Measurements from ENCODE around the gene GAP43. TPM values are rescaled to one million over a fixed set of nuclear protein-coding genes. Genes with fewer than 3 reads are reported as not detected.

The GAP43 gene
- polyA plus RNA-seq, 2 donors = 0.08 TPM

DNA sequence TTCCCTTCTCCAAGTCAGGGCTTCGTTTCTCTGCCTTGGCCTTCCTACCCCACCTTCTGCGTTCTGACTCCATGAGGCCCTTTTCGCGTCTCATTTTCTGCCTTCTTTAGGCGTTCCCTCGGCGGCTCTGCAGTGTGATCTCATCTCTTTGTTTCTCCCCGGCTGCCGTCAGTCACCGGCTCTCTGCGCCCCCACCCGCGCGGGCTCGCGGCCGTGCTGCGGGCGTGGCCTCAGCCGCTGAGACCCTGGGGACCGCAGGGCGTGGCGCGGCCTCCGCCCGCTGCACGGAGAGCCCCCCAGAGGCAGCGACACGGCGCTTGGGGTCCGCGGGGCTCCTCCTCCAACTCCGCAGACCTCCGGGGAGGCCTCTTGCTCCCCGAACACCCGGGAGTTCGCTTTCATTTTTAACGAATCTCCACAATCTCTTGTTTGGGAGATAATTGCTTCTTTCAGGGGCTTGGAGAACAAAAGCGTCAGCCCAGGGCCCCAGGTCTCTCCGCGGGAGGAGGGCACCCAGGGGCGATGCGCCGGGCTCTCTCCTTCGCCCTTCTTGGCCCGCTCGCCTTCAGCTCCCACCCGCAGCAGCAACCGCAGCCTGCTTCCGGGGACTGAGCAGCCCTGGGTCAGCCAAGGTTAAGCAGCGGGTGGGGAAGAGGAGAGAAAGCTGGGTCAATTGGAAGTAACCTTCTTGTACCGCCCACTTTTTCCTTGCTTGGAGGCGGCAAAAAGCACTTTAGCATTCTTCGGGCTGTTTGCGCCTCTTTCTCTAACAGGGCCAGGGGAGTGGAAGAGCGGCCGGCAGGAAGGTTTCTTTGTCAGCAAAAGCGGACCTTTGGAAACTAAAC is 35.2 kb downstream of the GAP43 start:
- peak overlapping the region; percentile 63 to 72 for H3K4me3 ChIP-seq (ENCODE audit: low read depth in 1 of 2, low read length in 2 of 2)
- WGBS, 2 donors = 1% methylated on average over 58 of the region's 58 CpGs
- peak overlapping the region; percentile 88 for H3K27ac ChIP-seq (ENCODE audit: low read depth in 2 of 2, low read length in 1 of 2)
- no peaks in the 10 kb centered on the region for H3K4me1 ChIP-seq (ENCODE audit: control insufficient read depth in 2 of 2, insufficient read depth in 2 of 2, low read length in 1 of 2)
- H3K27me3 ChIP-seq (ENCODE audit: control insufficient read depth in 1 of 2, insufficient read depth in 2 of 2, low read length in 2 of 2) = no peaks in the 10 kb centered on the region
- no peaks in the 10 kb centered on the region for H3K36me3 ChIP-seq (ENCODE audit: control insufficient read depth in 2 of 2, insufficient read depth in 2 of 2, low read length in 1 of 2)
- no peaks in the 10 kb centered on the region for H3K9me3 ChIP-seq (ENCODE audit: control insufficient read depth in 2 of 2, insufficient read depth in 1 of 2, low read depth in 1 of 2, low read length in 1 of 2)

DNA sequence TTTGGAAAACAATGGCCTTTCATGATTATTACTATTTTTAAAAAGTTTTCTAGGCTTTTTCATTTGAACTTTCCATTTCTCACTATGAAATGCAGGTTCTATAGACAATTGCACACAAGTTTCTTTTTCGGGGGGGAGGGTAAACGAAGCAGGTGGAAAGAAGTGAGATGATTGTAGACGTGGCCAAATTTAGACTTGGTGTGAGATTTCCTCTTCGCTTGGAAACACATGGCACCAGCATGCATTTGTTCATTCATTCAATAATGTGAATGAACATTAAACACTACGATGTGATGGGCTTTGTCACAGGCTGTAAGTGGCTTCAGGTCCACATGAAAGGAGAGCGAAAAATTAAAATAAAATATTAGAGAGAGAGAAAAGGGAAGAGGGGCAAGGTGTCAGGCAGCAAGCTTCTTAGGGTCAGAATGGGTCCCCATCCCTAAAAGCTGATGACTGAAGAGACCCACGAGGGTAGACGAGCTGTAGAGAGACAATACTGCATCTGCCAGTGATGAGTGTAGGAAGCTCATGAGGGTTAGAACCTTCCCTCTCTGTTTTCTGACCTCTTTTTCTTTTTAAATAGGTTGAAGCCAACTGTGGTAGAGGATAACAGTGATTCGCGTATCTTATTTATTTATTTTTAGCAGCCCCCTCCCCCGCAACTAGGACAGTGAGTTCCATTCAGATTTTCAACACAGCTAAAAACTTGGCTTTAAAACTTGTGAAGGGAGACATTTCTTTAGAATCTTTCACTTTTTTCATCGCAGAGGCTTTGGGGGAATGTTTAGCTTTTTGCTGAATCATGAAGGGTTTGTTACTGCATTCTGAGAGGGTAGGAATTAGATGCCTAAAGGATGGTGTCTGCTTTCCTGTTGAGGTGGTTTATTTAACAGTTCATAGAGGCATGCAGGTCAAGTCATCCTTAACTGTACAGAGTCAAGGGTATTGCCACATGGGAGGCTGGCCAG is 36.2 kb downstream of the GAP43 start:
- H3K27me3 ChIP-seq (ENCODE audit: control insufficient read depth in 1 of 2, insufficient read depth in 2 of 2, low read length in 2 of 2) = no peaks in the 10 kb centered on the region
- H3K4me3 ChIP-seq (ENCODE audit: low read depth in 1 of 2, low read length in 2 of 2) = peak overlapping the region in 1 of 2 donors; percentile 72
- WGBS, 2 donors = 62 to 64% methylated on average over 12 of the region's 12 CpGs

GRCh38 chr3:115660646-115661337 is 37.5 kb downstream of the GAP43 start:
- H3K27ac ChIP-seq (ENCODE audit: low read depth in 2 of 2, low read length in 1 of 2) = no peak overlapping the region

More for the DNA sequence above, 36.2 kb downstream of the GAP43 start:
- Histone ChIP-seq H3K4me1 (ENCODE audit: control insufficient read depth in 2 of 2, insufficient read depth in 2 of 2, low read length in 1 of 2) (no peaks in the 10 kb centered on the region), H3K9me3 (ENCODE audit: control insufficient read depth in 2 of 2, insufficient read depth in 1 of 2, low read depth in 1 of 2, low read length in 1 of 2) (no peaks in the 10 kb centered on the region), H3K27ac (ENCODE audit: low read depth in 2 of 2, low read length in 1 of 2) (peak overlapping the region; percentile 88), H3K36me3 (ENCODE audit: control insufficient read depth in 2 of 2, insufficient read depth in 2 of 2, low read length in 1 of 2) (no peaks in the 10 kb centered on the region)

DNA sequence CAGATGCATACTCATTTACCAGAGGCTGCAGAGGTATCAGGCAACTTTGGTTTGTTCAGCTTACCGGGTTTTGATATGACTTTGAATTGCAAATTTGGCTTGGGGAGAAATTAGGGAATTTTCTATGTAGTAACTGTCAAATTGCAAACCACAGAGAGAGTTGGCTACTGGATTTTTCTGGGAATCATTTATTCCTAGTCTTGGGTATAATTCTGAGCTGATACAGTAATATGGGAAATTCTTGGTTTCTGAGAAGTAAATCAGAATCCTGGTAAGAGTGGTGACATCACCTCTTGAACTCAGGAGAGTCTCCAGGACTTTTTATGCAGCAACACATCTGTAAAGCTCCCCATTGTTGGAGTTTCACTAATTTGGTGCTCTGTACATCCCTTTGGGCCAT is 39.0 kb downstream of the GAP43 start:
- Histone ChIP-seq H3K27ac (ENCODE audit: low read depth in 2 of 2, low read length in 1 of 2) (no peak overlapping the region), H3K27me3 (ENCODE audit: control insufficient read depth in 1 of 2, insufficient read depth in 2 of 2, low read length in 2 of 2) (no peaks in the 10 kb centered on the region), H3K4me1 (ENCODE audit: control insufficient read depth in 2 of 2, insufficient read depth in 2 of 2, low read length in 1 of 2) (no peaks in the 10 kb centered on the region), H3K4me3 (ENCODE audit: low read depth in 1 of 2, low read length in 2 of 2) (no peak overlapping the region), H3K36me3 (ENCODE audit: control insufficient read depth in 2 of 2, insufficient read depth in 2 of 2, low read length in 1 of 2) (no peaks in the 10 kb centered on the region), H3K9me3 (ENCODE audit: control insufficient read depth in 2 of 2, insufficient read depth in 1 of 2, low read depth in 1 of 2, low read length in 1 of 2) (no peaks in the 10 kb centered on the region)
- WGBS, 2 donors = 65 to 75% methylated on average over 1 of the region's 1 CpG

More at GRCh38 chr3:115660646-115661337, 37.5 kb downstream of the GAP43 start:
- H3K9me3 ChIP-seq (ENCODE audit: control insufficient read depth in 2 of 2, insufficient read depth in 1 of 2, low read depth in 1 of 2, low read length in 1 of 2) = no peaks in the 10 kb centered on the region
- no peaks in the 10 kb centered on the region for H3K4me1 ChIP-seq (ENCODE audit: control insufficient read depth in 2 of 2, insufficient read depth in 2 of 2, low read length in 1 of 2)
- H3K4me3 ChIP-seq (ENCODE audit: low read depth in 1 of 2, low read length in 2 of 2) = no peak overlapping the region
- no peaks in the 10 kb centered on the region for H3K36me3 ChIP-seq (ENCODE audit: control insufficient read depth in 2 of 2, insufficient read depth in 2 of 2, low read length in 1 of 2)
- 61 to 65% methylated on average over 5 of the region's 5 CpGs for WGBS, 2 donors
- H3K27me3 ChIP-seq (ENCODE audit: control insufficient read depth in 1 of 2, insufficient read depth in 2 of 2, low read length in 2 of 2) = no peaks in the 10 kb centered on the region

DNA sequence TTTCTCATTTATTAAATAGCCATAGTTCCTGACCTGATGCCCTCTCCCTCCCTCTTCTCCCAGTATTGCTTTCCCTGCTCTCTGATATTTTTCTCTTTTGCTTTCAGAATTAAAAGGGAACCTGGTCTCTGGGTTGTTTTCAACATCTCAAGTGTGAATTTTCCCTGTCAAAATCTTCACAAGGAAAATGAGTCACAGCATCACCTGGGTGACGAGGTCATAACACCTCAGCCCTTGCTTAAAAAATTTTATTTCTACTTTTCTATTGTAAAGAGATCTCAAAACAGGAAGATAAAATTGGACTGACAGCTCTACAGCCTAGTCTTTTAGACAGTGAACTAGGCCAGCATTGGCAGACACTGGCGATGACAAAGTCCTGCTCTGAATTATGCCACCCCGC is 40.1 kb downstream of the GAP43 start:
- WGBS, 2 donors = 78 to 80% methylated on average over 3 of the region's 3 CpGs
- no peaks in the 10 kb centered on the region for H3K36me3 ChIP-seq (ENCODE audit: control insufficient read depth in 2 of 2, insufficient read depth in 2 of 2, low read length in 1 of 2)
- no peaks in the 10 kb centered on the region for H3K4me1 ChIP-seq (ENCODE audit: control insufficient read depth in 2 of 2, insufficient read depth in 2 of 2, low read length in 1 of 2)

GRCh38 chr3:115666081-115666480 is 42.8 kb downstream of the GAP43 start:
- H3K27ac ChIP-seq (ENCODE audit: low read depth in 2 of 2, low read length in 1 of 2) = no peak overlapping the region
- H3K36me3 ChIP-seq (ENCODE audit: control insufficient read depth in 2 of 2, insufficient read depth in 2 of 2, low read length in 1 of 2) = no peaks in the 10 kb centered on the region
- no peaks in the 10 kb centered on the region for H3K4me1 ChIP-seq (ENCODE audit: control insufficient read depth in 2 of 2, insufficient read depth in 2 of 2, low read length in 1 of 2)
- no peak overlapping the region for H3K4me3 ChIP-seq (ENCODE audit: low read depth in 1 of 2, low read length in 2 of 2)
- 65 to 82% methylated on average over 2 of the region's 2 CpGs for WGBS, 2 donors
- H3K27me3 ChIP-seq (ENCODE audit: control insufficient read depth in 1 of 2, insufficient read depth in 2 of 2, low read length in 2 of 2) = no peaks in the 10 kb centered on the region
- H3K9me3 ChIP-seq (ENCODE audit: control insufficient read depth in 2 of 2, insufficient read depth in 1 of 2, low read depth in 1 of 2, low read length in 1 of 2) = no peaks in the 10 kb centered on the region

More for the DNA sequence above, 40.1 kb downstream of the GAP43 start:
- H3K27me3 ChIP-seq (ENCODE audit: control insufficient read depth in 1 of 2, insufficient read depth in 2 of 2, low read length in 2 of 2) = no peaks in the 10 kb centered on the region
- H3K9me3 ChIP-seq (ENCODE audit: control insufficient read depth in 2 of 2, insufficient read depth in 1 of 2, low read depth in 1 of 2, low read length in 1 of 2) = no peaks in the 10 kb centered on the region
- H3K4me3 ChIP-seq (ENCODE audit: low read depth in 1 of 2, low read length in 2 of 2) = no peak overlapping the region
- no peak overlapping the region for H3K27ac ChIP-seq (ENCODE audit: low read depth in 2 of 2, low read length in 1 of 2)

DNA sequence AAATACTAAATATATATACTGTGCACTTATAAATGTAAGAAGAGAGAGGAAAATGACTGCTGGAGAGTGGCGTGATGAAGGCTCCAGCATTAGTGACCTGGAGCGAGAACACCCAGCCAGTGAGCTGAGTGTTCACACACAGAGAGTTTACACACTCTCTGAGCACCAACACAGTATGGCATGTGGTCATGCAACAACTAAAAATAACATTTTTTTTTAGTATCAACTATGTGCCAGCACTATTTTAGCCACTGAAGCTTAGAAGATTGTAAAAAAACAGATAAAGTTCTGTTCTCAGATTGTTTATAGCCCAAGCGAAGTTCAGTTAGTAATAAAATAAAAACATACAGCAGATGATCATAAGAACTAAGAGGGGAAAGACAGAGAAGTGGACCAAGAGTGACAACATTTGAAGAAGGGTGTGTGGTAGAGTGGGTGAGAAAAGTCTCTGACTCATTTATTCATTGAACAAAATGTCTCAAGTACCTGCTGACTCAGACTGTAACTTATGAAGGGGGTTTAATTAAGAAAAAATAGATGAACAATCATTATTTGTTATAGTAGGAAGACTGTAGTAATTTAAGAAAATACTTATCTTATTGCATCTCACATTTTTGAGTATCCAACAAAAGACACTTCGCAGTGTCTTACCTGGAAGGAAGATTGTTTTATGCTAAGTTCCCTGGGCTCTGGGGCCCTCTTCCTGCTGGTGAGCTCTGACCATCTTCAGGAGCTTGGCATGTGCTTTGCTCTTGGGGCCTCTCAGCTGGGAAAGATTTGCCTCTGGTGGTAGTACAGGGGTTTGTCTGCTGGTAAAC is 43.8 kb downstream of the GAP43 start:
- no peaks in the 10 kb centered on the region for H3K27me3 ChIP-seq (ENCODE audit: control insufficient read depth in 1 of 2, insufficient read depth in 2 of 2, low read length in 2 of 2)
- H3K36me3 ChIP-seq (ENCODE audit: control insufficient read depth in 2 of 2, insufficient read depth in 2 of 2, low read length in 1 of 2) = no peaks in the 10 kb centered on the region
- no peaks in the 10 kb centered on the region for H3K9me3 ChIP-seq (ENCODE audit: control insufficient read depth in 2 of 2, insufficient read depth in 1 of 2, low read depth in 1 of 2, low read length in 1 of 2)
- no peaks in the 10 kb centered on the region for H3K4me1 ChIP-seq (ENCODE audit: control insufficient read depth in 2 of 2, insufficient read depth in 2 of 2, low read length in 1 of 2)
- H3K27ac ChIP-seq (ENCODE audit: low read depth in 2 of 2, low read length in 1 of 2) = no peak overlapping the region
- whole genome bisulfite sequencing, 2 donors = 81 to 83% methylated on average over 4 of the region's 4 CpGs
- H3K4me3 ChIP-seq (ENCODE audit: low read depth in 1 of 2, low read length in 2 of 2) = no peak overlapping the region

DNA sequence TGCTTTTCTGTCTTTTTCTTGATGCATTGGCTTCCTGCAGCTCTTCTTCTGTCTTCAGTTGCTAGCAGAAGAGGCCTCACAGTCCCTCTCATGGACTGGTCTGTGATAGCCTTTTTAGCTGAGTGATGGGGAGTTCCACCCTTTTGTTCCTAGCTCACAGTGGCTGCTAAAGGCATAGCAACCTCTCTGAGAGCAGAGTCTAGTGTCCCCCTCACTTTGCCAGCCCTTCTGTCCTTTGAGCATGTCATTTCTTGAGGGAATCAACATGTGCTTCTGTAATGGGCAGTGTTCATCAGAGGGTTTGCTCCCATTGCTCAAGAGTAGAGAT is 44.4 kb downstream of the GAP43 start:
- Histone ChIP-seq H3K9me3 (ENCODE audit: control insufficient read depth in 2 of 2, insufficient read depth in 1 of 2, low read depth in 1 of 2, low read length in 1 of 2) (no peaks in the 10 kb centered on the region), H3K4me3 (ENCODE audit: low read depth in 1 of 2, low read length in 2 of 2) (no peak overlapping the region), H3K4me1 (ENCODE audit: control insufficient read depth in 2 of 2, insufficient read depth in 2 of 2, low read length in 1 of 2) (no peaks in the 10 kb centered on the region), H3K27ac (ENCODE audit: low read depth in 2 of 2, low read length in 1 of 2) (no peak overlapping the region), H3K27me3 (ENCODE audit: control insufficient read depth in 1 of 2, insufficient read depth in 2 of 2, low read length in 2 of 2) (no peaks in the 10 kb centered on the region), H3K36me3 (ENCODE audit: control insufficient read depth in 2 of 2, insufficient read depth in 2 of 2, low read length in 1 of 2) (no peaks in the 10 kb centered on the region)

- no peak overlapping the region for H3K27ac ChIP-seq (ENCODE audit: low read depth in 2 of 2, low read length in 1 of 2)
- no peaks in the 10 kb centered on the region for H3K36me3 ChIP-seq (ENCODE audit: control insufficient read depth in 2 of 2, insufficient read depth in 2 of 2, low read length in 1 of 2)
- no peak overlapping the region for H3K4me3 ChIP-seq (ENCODE audit: low read depth in 1 of 2, low read length in 2 of 2)
- no peaks in the 10 kb centered on the region for H3K27me3 ChIP-seq (ENCODE audit: control insufficient read depth in 1 of 2, insufficient read depth in 2 of 2, low read length in 2 of 2)
- H3K4me1 ChIP-seq (ENCODE audit: control insufficient read depth in 2 of 2, insufficient read depth in 2 of 2, low read length in 1 of 2) = no peaks in the 10 kb centered on the region
- H3K9me3 ChIP-seq (ENCODE audit: control insufficient read depth in 2 of 2, insufficient read depth in 1 of 2, low read depth in 1 of 2, low read length in 1 of 2) = no peaks in the 10 kb centered on the region
Observed at GRCh38 chr3:115670911-115671310, 47.6 kb downstream of the GAP43 start.
